HL-60 (cell line): ENCODE results near the gene SLC25A53.
"Not testable (repeated sequence)": the region's sequence is repeated elsewhere in the genome, so short reads cannot be mapped to it uniquely, and the experiment has no call there.

ENCODE experiments used
- DNase-seq, 2 experiments: peaks; one replicate each; pipeline ENCODE4 v3.0.0-alpha.2; 2010 to 2020; ENCODE audit warnings: low read depth in 1 of 2, low spot score in 1 of 2
- H3K27ac ChIP-seq: fragments of 250-450 bp; sonication (Bioruptor Pico); replicated peaks from 2 replicates; pipeline ENCODE4 v1.5.1; 2020; ENCODE audit warnings: mild to moderate bottlenecking, moderate library complexity
- H3K27me3 ChIP-seq: fragments of 250-450 bp; sonication (Bioruptor Pico); 2 replicates; pipeline ENCODE4 v1.5.1; 2021; ENCODE audit warnings: mild to moderate bottlenecking, moderate library complexity; ENCODE audit not compliant: insufficient read depth, poor library complexity, severe bottlenecking
- H3K4me3 ChIP-seq: replicated peaks from 2 replicates; pipeline ENCODE4 v1.5.1; 2011; ENCODE audit warnings: mild to moderate bottlenecking, control low read depth, low read length; ENCODE audit not compliant: insufficient read depth
- GABPA ChIP-seq: IDR thresholded peaks from 2 replicates; pipeline ENCODE4 v1.6.1; 2012; ENCODE audit warnings: low read depth
- POLR2AphosphoS5 ChIP-seq: IDR thresholded peaks from 2 replicates; pipeline ENCODE4 v1.6.1; 2012; ENCODE audit warnings: low read depth
- SPI1 ChIP-seq: IDR thresholded peaks from 2 replicates; pipeline ENCODE4 v1.6.1; 2012; ENCODE audit warnings: low read depth, mild to moderate bottlenecking, borderline replicate concordance
- TF ChIP-seq, protein P1 (sequence below): IDR thresholded peaks from one replicate; pipeline ENCODE4 v1.5.1; 2011; ENCODE audit warnings: low read length, control low read depth, inconsistent platforms; ENCODE audit not compliant: insufficient read depth
- TF ChIP-seq, protein P2 (sequence below): IDR thresholded peaks from 2 replicates; pipeline ENCODE4 v1.6.1; 2012; ENCODE audit warnings: low read depth; ENCODE audit not compliant: insufficient replicate concordance

Gene SLC25A53

DNA sequence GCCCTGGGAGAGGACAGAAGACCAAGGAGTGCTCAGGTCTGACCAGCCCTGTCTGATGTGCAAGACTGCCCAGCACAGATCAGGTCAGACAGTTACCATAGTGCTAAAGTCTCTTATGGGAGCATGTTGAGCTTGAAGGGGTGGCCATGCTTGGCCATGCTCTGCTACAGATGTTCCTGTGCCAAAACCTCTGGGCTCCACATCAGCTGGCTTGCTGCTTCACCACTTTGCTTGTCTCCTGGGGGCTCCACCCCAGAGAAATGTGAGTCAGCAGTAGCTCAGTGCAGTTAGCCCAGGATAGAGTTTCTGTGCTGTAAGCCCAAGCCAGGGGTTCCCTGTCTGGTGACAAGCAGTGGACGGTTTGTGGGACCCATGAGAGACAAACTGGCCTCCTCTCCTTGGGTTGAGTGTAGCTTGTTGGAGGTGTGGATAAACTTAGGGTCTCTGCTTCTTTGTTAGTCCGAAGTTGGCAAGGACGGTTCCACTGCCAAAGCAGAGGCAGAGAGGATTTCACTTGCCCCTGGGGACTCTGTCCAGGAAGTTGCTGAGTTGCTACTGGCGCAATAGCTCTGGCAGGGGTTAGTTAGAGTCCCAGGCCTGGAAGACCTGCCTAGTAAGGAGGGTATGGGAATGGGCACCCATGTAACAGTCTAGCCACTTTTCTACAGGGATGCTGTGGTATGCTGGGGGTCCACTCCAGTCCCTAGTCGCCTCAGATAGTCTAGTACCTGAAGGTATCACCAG is 72.1 kb downstream of the SLC25A53 start:
- H3K27me3 ChIP-seq, result no peaks in the 10 kb centered on the region
- no peak overlapping the region for H3K4me3 ChIP-seq

DNA sequence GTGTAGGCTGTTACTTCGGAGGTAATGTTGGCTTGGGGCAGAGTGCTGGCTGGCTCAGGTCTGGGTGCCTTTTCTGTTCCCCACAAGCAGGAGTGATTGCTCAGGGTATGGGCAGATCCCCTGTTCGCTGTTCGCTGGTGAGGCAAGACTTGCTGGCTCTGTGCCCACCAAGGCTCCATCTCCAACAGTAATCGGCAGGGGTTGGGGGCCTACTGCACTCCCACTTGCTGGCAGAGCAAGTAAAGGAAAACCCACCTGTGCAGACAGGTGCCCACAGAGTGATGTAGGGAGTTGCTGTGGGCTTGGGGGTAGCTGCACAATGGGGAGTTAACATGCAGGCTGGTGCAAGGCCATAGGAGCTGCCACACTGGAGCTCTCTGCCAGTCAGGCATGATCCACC is 72.7 kb downstream of the SLC25A53 start:
- no peak overlapping the region for H3K27ac ChIP-seq
- DNase-seq, result no peak
- TF ChIP-seq GABPA (no peak), POLR2AphosphoS5 (no peak), SPI1 (no peak)
- TF ChIP-seq, protein P1, sequence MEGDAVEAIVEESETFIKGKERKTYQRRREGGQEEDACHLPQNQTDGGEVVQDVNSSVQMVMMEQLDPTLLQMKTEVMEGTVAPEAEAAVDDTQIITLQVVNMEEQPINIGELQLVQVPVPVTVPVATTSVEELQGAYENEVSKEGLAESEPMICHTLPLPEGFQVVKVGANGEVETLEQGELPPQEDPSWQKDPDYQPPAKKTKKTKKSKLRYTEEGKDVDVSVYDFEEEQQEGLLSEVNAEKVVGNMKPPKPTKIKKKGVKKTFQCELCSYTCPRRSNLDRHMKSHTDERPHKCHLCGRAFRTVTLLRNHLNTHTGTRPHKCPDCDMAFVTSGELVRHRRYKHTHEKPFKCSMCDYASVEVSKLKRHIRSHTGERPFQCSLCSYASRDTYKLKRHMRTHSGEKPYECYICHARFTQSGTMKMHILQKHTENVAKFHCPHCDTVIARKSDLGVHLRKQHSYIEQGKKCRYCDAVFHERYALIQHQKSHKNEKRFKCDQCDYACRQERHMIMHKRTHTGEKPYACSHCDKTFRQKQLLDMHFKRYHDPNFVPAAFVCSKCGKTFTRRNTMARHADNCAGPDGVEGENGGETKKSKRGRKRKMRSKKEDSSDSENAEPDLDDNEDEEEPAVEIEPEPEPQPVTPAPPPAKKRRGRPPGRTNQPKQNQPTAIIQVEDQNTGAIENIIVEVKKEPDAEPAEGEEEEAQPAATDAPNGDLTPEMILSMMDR, result no peak
- TF ChIP-seq, protein P2, sequence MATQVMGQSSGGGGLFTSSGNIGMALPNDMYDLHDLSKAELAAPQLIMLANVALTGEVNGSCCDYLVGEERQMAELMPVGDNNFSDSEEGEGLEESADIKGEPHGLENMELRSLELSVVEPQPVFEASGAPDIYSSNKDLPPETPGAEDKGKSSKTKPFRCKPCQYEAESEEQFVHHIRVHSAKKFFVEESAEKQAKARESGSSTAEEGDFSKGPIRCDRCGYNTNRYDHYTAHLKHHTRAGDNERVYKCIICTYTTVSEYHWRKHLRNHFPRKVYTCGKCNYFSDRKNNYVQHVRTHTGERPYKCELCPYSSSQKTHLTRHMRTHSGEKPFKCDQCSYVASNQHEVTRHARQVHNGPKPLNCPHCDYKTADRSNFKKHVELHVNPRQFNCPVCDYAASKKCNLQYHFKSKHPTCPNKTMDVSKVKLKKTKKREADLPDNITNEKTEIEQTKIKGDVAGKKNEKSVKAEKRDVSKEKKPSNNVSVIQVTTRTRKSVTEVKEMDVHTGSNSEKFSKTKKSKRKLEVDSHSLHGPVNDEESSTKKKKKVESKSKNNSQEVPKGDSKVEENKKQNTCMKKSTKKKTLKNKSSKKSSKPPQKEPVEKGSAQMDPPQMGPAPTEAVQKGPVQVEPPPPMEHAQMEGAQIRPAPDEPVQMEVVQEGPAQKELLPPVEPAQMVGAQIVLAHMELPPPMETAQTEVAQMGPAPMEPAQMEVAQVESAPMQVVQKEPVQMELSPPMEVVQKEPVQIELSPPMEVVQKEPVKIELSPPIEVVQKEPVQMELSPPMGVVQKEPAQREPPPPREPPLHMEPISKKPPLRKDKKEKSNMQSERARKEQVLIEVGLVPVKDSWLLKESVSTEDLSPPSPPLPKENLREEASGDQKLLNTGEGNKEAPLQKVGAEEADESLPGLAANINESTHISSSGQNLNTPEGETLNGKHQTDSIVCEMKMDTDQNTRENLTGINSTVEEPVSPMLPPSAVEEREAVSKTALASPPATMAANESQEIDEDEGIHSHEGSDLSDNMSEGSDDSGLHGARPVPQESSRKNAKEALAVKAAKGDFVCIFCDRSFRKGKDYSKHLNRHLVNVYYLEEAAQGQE, result no peak

More for the DNA sequence above, 72.1 kb downstream of the SLC25A53 start:
- TF ChIP-seq POLR2AphosphoS5, result no peak
- TF ChIP-seq, protein P1, result no peak
- no peak for TF ChIP-seq SPI1
- TF ChIP-seq GABPA, result no peak
- TF ChIP-seq, protein P2, result no peak
- DNase-seq, result no peak
- no peak overlapping the region for H3K27ac ChIP-seq

DNA sequence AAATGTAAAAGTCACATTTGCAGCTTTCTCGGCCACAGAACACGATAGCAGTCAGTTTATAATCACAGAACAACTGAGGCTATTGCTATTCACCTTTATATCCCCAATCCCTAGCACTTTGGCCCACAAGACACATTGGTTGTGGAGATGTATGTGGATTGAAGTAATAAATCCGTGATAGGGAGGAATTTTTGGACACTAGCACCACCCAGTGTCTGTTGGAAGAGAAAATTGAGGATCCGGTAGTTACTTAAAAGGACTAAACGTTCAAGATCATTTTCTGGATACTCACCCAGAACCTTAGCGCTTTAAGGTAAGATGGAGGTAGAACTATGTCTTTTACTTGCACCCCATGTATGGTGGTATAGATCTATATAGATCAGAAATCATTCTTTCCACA is 79.0 kb downstream of the SLC25A53 start:
- H3K27me3 ChIP-seq, H3K4me3 ChIP-seq, DNase-seq, H3K27ac ChIP-seq: not testable (repeated sequence)

More for the DNA sequence above, 72.7 kb downstream of the SLC25A53 start:
- H3K27me3 ChIP-seq, result no peaks in the 10 kb centered on the region
- no peak overlapping the region for H3K4me3 ChIP-seq

DNA sequence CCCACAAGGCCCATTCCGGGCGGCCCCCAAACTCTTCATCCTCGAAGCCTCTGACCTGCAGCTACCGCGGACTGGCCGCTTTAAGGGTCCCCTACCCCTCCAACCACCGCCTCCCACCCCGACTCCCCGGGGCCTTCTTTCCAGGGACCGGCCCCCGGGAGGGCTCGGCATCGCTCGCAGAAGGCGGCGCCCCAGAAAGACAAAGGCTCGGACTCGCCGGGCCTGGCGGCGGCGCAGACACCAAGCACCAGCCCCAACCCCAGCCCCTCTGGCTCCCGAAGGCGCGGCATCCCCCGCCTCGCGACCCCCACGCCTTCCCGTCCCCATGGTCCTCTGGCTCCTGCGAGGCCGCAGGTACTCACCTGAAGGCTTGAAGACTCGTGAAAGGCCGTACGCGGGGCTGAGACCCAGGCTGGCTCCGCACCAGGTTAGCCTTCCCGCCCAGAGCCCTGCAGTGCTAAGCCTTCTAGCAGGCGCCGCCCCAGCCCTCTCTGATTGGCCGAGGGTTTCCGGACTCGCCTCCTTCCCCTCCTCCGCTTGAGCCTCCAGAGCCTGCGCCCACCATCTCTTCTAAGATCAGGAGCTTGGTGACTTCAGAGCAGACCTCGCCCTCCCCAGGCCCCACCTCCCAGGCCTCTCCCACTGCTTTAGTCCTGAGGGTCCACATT is 80.9 kb downstream of the SLC25A53 start, which contains the start of gene TMSB15C:
Gene TMSB15C, minus strand, starts transcription at position 459 of the 668 bp plus-strand sequence.
- H3K4me3 ChIP-seq, result not testable (repeated sequence)

DNA sequence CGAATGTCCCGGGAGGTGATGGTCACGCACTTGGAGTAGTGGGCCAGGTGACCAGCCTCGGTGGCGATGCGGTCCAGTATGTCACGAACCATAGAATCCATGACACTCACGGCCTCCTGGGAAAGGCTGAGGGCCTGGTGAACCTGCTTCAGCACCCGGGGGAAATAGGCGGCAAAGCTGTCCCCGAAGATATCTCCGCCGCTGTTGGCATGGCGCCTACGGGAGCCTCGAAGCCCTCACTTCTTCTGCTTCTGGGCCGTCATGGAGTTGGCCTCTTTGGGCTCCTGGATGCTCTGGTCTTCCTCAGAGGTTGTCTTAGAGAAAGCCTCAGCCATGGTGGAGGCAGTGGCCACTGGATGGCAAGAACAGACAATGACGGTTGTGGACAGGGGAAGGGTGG is 94.2 kb downstream of the SLC25A53 start:
- H3K27me3 ChIP-seq, H3K27ac ChIP-seq, H3K4me3 ChIP-seq, DNase-seq: not testable (repeated sequence)

More for the DNA sequence above, 80.9 kb downstream of the SLC25A53 start, which contains the start of gene TMSB15C:
- DNase-seq, H3K27me3 ChIP-seq, H3K27ac ChIP-seq: not testable (repeated sequence)

DNA sequence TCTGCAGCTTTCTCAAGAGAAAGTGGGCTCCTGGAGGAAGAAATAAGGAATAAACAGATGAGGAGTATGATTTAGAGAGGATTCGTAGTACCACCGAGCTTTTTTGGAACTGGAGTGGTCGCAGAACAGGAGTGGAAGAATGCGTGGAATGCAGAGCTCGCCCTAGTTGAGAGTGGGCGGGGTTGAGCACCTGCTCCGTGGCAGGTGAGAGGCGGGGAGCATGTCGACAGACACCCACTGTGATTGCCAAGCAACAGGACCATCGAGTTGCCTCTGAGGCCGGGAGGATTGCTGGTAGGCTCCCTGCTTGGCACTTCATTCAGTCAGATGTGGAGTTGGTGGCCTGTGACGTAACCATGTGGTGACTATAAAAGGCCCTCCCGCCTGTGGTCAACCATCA is 101.9 kb downstream of the SLC25A53 start:
- H3K27ac ChIP-seq, H3K27me3 ChIP-seq, DNase-seq, H3K4me3 ChIP-seq: not testable (repeated sequence)
